DND-41 (cell line): Measurements from ENCODE around the gene MAD2L1BP.

Experiments
- ATAC-seq: fragments of 200-7000 bp; cut with Tn5 transposase; 3 replicates; pipeline ENCODE4 v1.9.1; 2021; ENCODE audit warnings: low read depth; ENCODE audit not compliant: insufficient read depth
- DNase-seq: peaks from one replicate; pipeline ENCODE4 v3.0.0-alpha.2; 2020
- H2AFZ ChIP-seq: 2 replicates; pipeline ENCODE4 v1.6.0; 2012; ENCODE audit warnings: low read depth, low read length
- H3K27ac ChIP-seq: 2 replicates; pipeline ENCODE4 v1.5.1; 2012; ENCODE audit warnings: low read length, inconsistent platforms
- H3K27me3 ChIP-seq: fragments of 200-600 bp; sonication (generic); 2 replicates; pipeline ENCODE4 v1.6.0; 2012; ENCODE audit warnings: low read length, mild to moderate bottlenecking, inconsistent platforms; ENCODE audit not compliant: insufficient read depth, poor library complexity
- H3K36me3 ChIP-seq: 2 replicates; pipeline ENCODE4 v1.5.1; 2012; ENCODE audit warnings: low read length, inconsistent platforms; ENCODE audit not compliant: insufficient read depth
- H3K4me1 ChIP-seq: 2 replicates; pipeline ENCODE4 v1.5.1; 2012; ENCODE audit warnings: mild to moderate bottlenecking, low read length; ENCODE audit not compliant: insufficient read depth
- H3K4me2 ChIP-seq: 2 replicates; pipeline ENCODE4 v1.6.0; 2012; ENCODE audit warnings: mild to moderate bottlenecking, moderate library complexity, low read length, inconsistent platforms; ENCODE audit not compliant: insufficient read depth
- H3K4me3 ChIP-seq, 2 experiments: fragments of 200-600 bp in 1 of 2; shearing (Covaris generic) in 1 of 2; 2 replicates each; pipeline ENCODE4 v1.5.1; 2012 to 2016; ENCODE audit warnings: inconsistent platforms in 2 of 2, low read length in 2 of 2, mild to moderate bottlenecking in 2 of 2, low read depth in 1 of 2, moderate library complexity in 1 of 2
- H3K79me2 ChIP-seq: 2 replicates; pipeline ENCODE4 v1.6.0; 2012; ENCODE audit warnings: low read length, inconsistent platforms; ENCODE audit not compliant: insufficient read depth
- H3K9ac ChIP-seq: 2 replicates; pipeline ENCODE4 v1.6.0; 2012; ENCODE audit warnings: low read depth, mild to moderate bottlenecking, inconsistent platforms, low read length, moderate library complexity
- H3K9me3 ChIP-seq: 2 replicates; pipeline ENCODE4 v1.5.1; 2012; ENCODE audit warnings: low read length, moderate library complexity, mild to moderate bottlenecking, inconsistent platforms; ENCODE audit not compliant: insufficient read depth, severe bottlenecking
- H4K20me1 ChIP-seq: 2 replicates; pipeline ENCODE4 v1.6.0; 2012; ENCODE audit warnings: low read length; ENCODE audit not compliant: insufficient read depth
- EZH2 ChIP-seq: IDR thresholded peaks from 3 replicates; pipeline ENCODE4 v1.6.1; 2012; ENCODE audit warnings: borderline replicate concordance, low read depth, mild to moderate bottlenecking, moderate library complexity, low read length, inconsistent platforms; ENCODE audit not compliant: severe bottlenecking
- TF ChIP-seq, protein P1 (sequence below): IDR thresholded peaks from 2 replicates; pipeline ENCODE4 v1.5.1; 2012; ENCODE audit warnings: borderline replicate concordance, low read length, moderate library complexity, mild to moderate bottlenecking; ENCODE audit not compliant: poor library complexity, severe bottlenecking; ENCODE audit errors: extremely low read depth

MAD2L1BP gene

DNA sequence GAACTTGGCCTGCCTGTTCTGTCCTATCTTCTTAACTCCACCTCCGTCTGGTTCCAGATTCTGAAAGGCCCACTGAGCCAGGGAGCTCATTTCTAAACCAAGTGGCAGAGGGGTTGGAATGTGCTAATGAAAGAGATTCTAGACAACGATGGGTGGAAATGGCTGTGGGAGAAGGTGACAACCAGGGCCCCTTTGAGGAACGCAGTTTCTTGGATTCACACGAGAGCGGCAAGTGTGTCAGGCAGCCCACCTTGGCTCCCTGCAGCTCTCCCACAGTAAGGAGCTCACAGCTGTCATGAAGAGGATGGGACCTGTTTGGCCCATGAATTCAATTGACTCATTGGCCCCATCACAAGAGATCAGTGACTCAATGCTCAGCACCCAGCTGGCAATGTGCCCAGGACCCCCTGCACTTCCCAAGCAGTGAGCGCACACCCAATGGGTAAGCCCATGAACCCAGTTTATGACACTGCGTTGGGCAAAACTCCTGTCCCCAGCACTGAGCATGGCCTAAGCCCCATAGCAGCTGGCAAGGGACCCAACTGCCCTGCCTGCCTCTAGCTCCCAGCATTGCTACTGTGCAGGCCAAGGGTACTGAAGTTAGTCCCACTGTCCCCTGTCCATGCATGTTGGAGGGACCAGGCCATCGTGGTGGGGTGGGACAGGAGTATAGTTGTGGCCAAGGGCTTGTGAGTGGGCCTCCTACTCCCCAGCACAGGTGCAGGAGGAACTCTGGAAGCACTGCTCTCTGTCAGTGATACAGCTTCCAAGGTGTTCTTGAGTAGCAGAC is 35.6 kb downstream of the MAD2L1BP start:
- Histone ChIP-seq H3K4me2 (no peak overlapping the region), H3K27me3 (no peaks in the 10 kb centered on the region), H4K20me1 (peaks cover 4% of the 10 kb centered on the region; the same call in 1 of the 2 replicates), H3K79me2 (no peaks in the 10 kb centered on the region), H3K4me3 (no peak overlapping the region), H3K9me3 (no peaks in the 10 kb centered on the region), H3K9ac (no peak overlapping the region), H3K4me1 (peaks cover 3% of the 10 kb centered on the region), H3K27ac (no peak overlapping the region), H3K36me3 (peaks cover 51% of the 10 kb centered on the region), H2AFZ (no peak overlapping the region)
- DNase-seq, result no peak
- TF ChIP-seq, protein P1, sequence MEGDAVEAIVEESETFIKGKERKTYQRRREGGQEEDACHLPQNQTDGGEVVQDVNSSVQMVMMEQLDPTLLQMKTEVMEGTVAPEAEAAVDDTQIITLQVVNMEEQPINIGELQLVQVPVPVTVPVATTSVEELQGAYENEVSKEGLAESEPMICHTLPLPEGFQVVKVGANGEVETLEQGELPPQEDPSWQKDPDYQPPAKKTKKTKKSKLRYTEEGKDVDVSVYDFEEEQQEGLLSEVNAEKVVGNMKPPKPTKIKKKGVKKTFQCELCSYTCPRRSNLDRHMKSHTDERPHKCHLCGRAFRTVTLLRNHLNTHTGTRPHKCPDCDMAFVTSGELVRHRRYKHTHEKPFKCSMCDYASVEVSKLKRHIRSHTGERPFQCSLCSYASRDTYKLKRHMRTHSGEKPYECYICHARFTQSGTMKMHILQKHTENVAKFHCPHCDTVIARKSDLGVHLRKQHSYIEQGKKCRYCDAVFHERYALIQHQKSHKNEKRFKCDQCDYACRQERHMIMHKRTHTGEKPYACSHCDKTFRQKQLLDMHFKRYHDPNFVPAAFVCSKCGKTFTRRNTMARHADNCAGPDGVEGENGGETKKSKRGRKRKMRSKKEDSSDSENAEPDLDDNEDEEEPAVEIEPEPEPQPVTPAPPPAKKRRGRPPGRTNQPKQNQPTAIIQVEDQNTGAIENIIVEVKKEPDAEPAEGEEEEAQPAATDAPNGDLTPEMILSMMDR, result no peak
- TF ChIP-seq EZH2, result no peak
- no peak for ATAC-seq

DNA sequence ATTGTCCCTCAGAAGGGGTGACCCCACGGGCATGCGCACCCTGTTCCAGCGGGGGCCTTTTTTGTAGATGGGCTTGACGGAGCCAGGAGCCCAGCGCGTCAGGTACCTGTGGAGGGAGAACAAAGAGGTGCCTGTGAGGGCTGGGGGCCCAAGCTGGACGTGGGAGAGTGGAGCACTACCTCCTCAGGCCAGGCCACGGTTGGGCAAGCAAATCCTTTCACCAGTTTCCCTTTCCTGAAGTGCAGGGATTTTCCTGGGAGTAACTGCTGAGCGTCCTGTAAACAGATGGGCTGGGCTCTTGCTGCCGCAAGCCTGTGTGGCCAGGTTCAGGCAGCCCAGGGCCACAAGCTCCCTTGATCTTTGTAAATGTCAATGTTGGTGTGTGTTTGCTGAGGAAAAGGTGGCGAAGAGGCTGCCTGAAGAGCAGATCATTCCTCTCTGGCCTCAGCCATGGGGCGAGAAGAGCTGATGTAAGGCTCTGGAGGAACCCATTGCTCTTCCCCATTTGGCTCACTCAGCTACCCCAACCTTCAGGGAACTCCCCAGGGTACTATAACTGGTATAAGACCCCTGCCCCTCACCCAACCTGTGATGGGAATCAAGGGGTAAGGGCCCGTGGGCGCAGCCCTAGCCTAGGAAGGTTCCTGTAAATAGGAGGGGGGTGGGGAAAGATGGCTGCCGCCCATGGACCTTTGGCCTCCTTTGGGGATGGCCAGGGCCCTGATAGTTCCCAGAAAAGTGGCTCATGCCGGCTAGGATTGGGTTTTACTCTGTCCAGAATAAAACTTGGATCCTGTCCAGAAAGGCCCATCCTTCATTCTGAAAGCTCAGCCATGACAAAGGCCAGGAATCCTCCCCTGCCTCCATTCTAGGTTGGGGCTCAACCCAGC is 36.4 kb downstream of the MAD2L1BP start:
- Histone ChIP-seq H3K27me3 (no peaks in the 10 kb centered on the region), H3K36me3 (peaks cover 59% of the 10 kb centered on the region), H3K4me3 (no peak overlapping the region), H4K20me1 (peaks cover 4% of the 10 kb centered on the region; the same call in 1 of the 2 replicates), H3K4me2 (no peak overlapping the region), H2AFZ (no peak overlapping the region), H3K9ac (no peak overlapping the region), H3K9me3 (no peaks in the 10 kb centered on the region), H3K79me2 (no peaks in the 10 kb centered on the region), H3K27ac (no peak overlapping the region), H3K4me1 (peaks cover 3% of the 10 kb centered on the region)
- DNase-seq, result no peak
- no peak for ATAC-seq
- no peak for TF ChIP-seq EZH2
- TF ChIP-seq, protein P1, result no peak

DNA sequence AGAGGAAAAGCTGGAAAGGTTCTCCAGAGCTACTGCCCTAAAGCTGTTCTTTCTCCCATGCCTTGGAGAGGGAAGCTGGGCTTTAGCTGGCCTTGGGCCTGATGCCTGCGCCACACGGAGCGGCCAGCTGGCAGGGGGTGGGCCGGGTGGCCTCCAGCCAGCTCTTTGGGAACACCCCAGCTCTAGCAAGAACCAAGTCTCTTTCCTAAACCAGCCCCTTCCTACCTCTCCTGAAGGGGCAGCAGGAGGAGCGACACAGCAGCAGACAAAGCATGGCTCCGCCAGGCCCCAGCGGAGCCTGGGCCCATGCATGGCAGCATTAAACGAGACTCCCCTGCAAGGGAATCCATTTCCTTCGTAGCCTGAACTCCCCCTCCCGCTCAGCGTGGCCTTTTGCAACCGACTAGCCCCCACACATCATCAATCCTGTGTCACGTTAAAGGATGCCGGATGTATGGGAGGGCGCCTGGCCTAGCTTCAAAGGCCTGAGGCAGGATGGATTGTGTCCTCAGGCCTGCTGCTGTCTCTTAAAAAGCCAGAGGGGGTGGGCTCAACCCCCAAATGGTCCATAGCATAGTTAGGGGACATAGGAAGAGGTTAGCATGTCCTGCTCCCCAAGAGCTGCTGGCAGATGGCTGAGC is 37.9 kb downstream of the MAD2L1BP start:
- ATAC-seq (no peak), DNase-seq (no peak)
- TF ChIP-seq, protein P1, result no peak
- TF ChIP-seq EZH2, result no peak
- Histone ChIP-seq H4K20me1 (peaks cover 2% of the 10 kb centered on the region; the same call in 1 of the 2 replicates), H3K4me1 (no peaks in the 10 kb centered on the region), H3K4me3 (no peak overlapping the region), H2AFZ (no peak overlapping the region), H3K27ac (no peak overlapping the region), H3K36me3 (peaks cover 75% of the 10 kb centered on the region), H3K9ac (no peak overlapping the region), H3K79me2 (no peaks in the 10 kb centered on the region), H3K9me3 (no peaks in the 10 kb centered on the region), H3K27me3 (no peaks in the 10 kb centered on the region), H3K4me2 (no peak overlapping the region)
